ENCODE measurements around the gene DFFB.

The DFFB gene

DNA sequence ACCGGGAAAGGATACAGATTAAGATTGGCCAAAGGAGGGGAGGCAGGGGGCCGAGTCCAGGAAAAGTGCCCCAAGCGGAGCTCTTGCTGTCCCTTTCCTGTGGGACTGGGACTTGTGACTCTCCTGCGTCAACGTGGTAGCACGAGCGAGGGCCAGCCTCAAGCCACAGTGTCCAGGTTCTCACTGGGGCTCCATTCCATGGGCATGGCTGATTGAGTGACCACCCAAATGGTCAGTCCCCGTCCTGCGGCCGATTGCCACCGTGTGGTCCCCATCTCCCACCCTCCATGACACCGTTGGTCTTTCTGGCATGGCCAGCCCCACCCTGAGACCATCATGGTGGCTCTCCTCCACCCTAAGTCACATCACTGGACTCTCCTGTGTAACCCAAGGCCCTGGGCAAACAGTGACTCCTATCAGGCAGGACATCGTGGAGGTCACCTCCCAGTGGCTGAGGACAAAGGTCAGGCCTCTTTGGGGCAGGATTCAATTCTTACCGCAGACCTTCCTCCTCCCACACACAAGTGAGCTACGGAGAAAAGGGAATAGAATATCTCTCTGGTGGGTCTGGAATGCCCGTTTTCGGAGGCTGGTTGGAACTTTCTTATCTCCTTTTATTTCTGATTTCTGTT is 51.7 kb downstream of the DFFB start:
- no peak for TF ChIP-seq SIN3A (IDR thresholded peaks at IDR 0.05; ENCODE audit: borderline replicate concordance, insufficient read depth, low read length)
- TF ChIP-seq, protein P1, sequence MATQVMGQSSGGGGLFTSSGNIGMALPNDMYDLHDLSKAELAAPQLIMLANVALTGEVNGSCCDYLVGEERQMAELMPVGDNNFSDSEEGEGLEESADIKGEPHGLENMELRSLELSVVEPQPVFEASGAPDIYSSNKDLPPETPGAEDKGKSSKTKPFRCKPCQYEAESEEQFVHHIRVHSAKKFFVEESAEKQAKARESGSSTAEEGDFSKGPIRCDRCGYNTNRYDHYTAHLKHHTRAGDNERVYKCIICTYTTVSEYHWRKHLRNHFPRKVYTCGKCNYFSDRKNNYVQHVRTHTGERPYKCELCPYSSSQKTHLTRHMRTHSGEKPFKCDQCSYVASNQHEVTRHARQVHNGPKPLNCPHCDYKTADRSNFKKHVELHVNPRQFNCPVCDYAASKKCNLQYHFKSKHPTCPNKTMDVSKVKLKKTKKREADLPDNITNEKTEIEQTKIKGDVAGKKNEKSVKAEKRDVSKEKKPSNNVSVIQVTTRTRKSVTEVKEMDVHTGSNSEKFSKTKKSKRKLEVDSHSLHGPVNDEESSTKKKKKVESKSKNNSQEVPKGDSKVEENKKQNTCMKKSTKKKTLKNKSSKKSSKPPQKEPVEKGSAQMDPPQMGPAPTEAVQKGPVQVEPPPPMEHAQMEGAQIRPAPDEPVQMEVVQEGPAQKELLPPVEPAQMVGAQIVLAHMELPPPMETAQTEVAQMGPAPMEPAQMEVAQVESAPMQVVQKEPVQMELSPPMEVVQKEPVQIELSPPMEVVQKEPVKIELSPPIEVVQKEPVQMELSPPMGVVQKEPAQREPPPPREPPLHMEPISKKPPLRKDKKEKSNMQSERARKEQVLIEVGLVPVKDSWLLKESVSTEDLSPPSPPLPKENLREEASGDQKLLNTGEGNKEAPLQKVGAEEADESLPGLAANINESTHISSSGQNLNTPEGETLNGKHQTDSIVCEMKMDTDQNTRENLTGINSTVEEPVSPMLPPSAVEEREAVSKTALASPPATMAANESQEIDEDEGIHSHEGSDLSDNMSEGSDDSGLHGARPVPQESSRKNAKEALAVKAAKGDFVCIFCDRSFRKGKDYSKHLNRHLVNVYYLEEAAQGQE (IDR thresholded peaks at IDR 0.05; ENCODE audit: insufficient read depth in 1 of 2, low read depth in 2 of 2, low read length in 2 of 2): no peak
- no peak for TF ChIP-seq POLR2AphosphoS5 (IDR thresholded peaks at IDR 0.05; ENCODE audit: low read depth, low read length)
- TF ChIP-seq FOXP2 (optimal IDR thresholded peaks at IDR 0.05; ENCODE audit: borderline replicate concordance, extremely low read depth, extremely low read length, insufficient read depth): no peak
- no peak for TF ChIP-seq TAF1 (IDR thresholded peaks at IDR 0.05; ENCODE audit: borderline replicate concordance, insufficient read depth, low read length)

DNA sequence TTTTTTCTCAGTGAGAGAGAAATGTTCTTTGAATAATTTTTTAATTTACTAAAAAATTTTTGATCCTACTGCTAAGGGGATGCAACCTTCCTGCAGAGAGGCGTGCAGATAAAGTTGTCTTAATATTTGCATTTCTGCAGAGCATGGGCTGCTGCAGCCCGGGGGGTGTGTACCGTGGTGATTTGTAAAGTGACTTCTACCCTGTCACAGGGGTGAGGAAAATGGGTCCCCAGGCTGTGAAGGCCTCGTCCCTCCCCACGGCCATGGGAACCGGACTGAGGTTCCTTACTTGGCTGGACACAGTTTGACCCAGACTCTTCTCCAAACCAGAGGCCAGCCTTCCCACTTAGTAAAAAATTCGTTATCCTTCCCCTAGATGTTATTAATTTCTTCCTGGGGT is 52.3 kb downstream of the DFFB start:
- TF ChIP-seq FOXP2 (optimal IDR thresholded peaks at IDR 0.05; ENCODE audit: borderline replicate concordance, extremely low read depth, extremely low read length, insufficient read depth) (no peak), POLR2AphosphoS5 (IDR thresholded peaks at IDR 0.05; ENCODE audit: low read depth, low read length) (no peak)
- TF ChIP-seq, protein P1 (IDR thresholded peaks at IDR 0.05; ENCODE audit: insufficient read depth in 1 of 2, low read depth in 2 of 2, low read length in 2 of 2): no peak

DNA sequence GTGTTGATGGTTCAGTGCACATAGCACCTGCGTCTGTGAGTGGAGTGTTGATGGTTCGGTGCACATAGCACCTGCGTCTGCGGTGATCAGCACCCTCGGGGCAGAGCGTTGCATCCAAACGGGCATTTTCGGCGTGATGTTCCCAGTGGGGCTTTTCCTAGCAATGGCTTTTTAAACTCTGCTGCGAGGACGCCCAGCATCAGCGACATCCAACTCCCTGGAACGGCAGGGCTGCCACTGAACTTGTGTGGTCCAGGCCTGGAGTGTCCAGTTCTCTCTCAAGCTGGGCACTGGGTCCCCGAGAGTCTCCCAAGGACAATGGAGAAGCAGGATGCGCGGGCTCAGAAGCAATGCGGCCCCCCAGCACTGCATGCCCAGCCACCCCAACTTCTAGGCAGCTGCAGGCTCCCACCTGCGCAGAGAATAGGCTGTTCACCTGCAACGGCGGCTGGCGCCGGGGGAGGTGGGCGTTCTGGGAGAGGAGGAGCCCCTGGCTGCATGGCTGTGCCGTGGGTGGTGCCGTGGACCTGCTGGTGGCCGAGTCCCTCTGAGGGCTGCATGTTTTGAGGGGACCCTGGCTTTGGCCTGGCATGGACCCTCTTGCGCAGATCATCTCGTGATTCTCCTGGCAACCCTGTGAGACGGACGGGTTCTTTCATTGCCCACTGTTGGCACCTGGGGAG is 52.9 kb downstream of the DFFB start:
- no peak for TF ChIP-seq POLR2AphosphoS5 (IDR thresholded peaks at IDR 0.05; ENCODE audit: low read depth, low read length)
- TF ChIP-seq TAF1 (IDR thresholded peaks at IDR 0.05; ENCODE audit: borderline replicate concordance, insufficient read depth, low read length): no peak
- TF ChIP-seq FOXP2 (optimal IDR thresholded peaks at IDR 0.05; ENCODE audit: borderline replicate concordance, extremely low read depth, extremely low read length, insufficient read depth): no peak

DNA sequence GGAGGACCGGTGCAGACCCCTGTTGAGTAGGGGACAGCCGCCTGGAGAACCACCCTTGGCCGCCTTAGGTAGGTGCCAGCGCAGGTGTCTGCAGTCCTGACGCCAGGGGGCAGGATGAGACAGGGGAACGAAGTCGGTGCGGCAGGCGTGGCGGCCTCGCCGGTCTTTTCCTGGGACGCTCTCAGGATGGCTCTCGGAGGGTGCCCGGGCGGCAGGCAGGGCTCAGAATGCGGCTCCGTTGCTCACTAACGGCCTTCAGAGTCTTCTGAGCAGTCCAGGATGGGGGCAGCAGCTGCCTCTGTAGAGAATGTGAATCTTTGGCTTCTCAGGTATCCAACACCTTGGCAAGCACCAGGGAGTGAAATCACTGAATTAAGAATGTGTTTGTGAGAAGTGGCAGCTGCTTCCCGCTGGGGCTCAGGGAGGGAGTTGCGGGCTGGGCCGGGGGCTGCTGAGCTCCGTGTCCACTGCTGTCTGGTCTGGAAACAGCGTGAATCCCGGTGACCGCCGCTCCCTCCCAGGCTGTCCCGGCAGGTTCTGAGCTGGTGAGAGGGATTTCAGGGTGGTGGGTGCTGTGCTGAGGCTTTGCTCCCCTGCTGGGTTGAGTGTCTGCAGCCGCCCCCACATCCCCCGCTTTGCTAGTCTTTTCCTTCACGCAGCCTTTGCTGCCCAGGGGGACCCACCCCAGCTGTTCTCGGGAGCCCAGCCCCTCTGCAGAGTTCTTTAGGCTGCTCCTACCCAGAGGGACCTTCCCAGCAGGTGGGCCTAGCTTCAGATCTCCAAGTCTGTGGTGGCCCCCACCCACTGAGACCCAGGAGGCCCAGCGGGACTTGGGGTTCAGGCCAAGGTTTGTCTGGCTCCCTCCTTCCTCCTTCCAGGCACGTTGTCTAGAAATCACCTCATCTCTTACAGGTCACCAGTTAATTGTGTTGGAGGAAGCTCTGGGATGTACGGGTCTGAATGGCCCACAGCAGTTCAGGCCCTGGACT is 53.9 kb downstream of the DFFB start:
- TF ChIP-seq FOXP2 (optimal IDR thresholded peaks at IDR 0.05; ENCODE audit: borderline replicate concordance, extremely low read depth, extremely low read length, insufficient read depth): no peak
- no peak for TF ChIP-seq POLR2AphosphoS5 (IDR thresholded peaks at IDR 0.05; ENCODE audit: low read depth, low read length)
- TF ChIP-seq, protein P1 (IDR thresholded peaks at IDR 0.05; ENCODE audit: insufficient read depth in 1 of 2, low read depth in 2 of 2, low read length in 2 of 2): no peak
- no peak for TF ChIP-seq SIN3A (IDR thresholded peaks at IDR 0.05; ENCODE audit: borderline replicate concordance, insufficient read depth, low read length)
- no peak for TF ChIP-seq TAF1 (IDR thresholded peaks at IDR 0.05; ENCODE audit: borderline replicate concordance, insufficient read depth, low read length)

DNA sequence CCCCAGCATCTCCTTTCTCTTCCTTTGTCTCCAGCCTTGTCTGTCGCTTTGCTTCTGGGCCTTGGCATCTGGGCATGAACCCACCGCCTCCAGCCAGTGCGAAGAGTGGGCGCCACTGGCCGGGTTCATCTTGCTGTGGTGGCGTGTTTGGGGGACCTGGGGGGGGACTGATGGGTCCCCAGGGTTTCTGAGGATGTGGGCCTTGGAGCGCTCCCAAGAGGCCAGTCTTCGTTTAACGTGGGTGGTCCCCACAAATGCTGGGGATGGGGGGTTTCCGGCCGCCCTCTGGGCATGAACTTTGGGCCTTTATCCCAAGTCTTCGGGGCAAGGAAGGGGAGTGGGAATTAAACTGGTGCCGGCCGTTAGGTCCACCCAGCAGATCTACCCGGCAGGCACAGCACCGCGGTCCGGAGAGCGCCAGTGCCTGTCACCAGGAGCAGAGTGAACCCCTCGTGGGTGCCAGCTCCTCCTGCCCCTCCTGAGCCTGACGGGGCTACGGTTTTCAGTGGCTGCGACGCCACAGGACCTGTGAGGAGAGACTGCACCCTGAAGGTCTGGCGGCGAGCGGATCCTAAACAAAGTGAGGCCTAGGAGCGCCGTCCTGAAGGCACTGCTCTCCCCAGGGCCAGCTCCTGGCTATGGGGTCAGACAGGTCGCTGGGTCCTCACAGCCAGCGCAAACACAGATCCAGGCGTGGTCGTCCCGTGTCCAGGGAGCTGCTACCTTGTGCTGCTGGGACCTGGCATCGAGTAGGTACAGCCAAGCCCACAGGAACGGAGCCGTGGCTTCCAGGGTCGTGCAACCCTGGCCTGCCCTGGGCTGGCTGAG is 54.9 kb downstream of the DFFB start:
- no peak for TF ChIP-seq FOXP2 (optimal IDR thresholded peaks at IDR 0.05; ENCODE audit: borderline replicate concordance, extremely low read depth, extremely low read length, insufficient read depth)
